Stimulated activated CD8-positive, alpha-beta memory T cell treated with anti-CD3 and anti-CD28 coated beads, Interleukin-12 subunit alpha, Interleukin-12 subunit beta, amount 100 ng/mL, for 4 hours (primary cell): ENCODE data around the gene CSRNP3.

Experiments
- DNase-seq: peaks from one replicate; pipeline ENCODE4 v3.0.0-alpha.2; 2020; ENCODE audit warnings: low read depth

Gene CSRNP3

GRCh38 chr2:165687426-165688002, 218.0 kb downstream of the CSRNP3 start:
- DNase-seq: no peak

GRCh38 chr2:165691615-165692014, 222.1 kb downstream of the CSRNP3 start:
- no peak for DNase-seq

- DNase-seq: no peak
Observed at GRCh38 chr2:165692906-165693305, 223.4 kb downstream of the CSRNP3 start.

- no peak for DNase-seq
Observed at GRCh38 chr2:165693838-165694237, 224.3 kb downstream of the CSRNP3 start.

- DNase-seq: no peak
Observed at GRCh38 chr2:165697748-165698443, 228.4 kb downstream of the CSRNP3 start.

GRCh38 chr2:165698444-165698884, 229.0 kb downstream of the CSRNP3 start:
- DNase-seq: no peak

- DNase-seq: no peak
Observed at GRCh38 chr2:165699946-165700345, 230.4 kb downstream of the CSRNP3 start.

- DNase-seq: no peak
Observed at GRCh38 chr2:165700531-165700930, 231.0 kb downstream of the CSRNP3 start.

GRCh38 chr2:165701147-165701546, 231.6 kb downstream of the CSRNP3 start:
- no peak for DNase-seq

- DNase-seq: no peak
Observed at GRCh38 chr2:165706960-165707487, 237.5 kb downstream of the CSRNP3 start.

GRCh38 chr2:165716091-165716490, 246.6 kb downstream of the CSRNP3 start:
- no peak for DNase-seq

- no peak for DNase-seq
Observed at GRCh38 chr2:165718610-165719210, 249.2 kb downstream of the CSRNP3 start.

- DNase-seq: no peak
Observed at GRCh38 chr2:165720511-165720910, 251.0 kb downstream of the CSRNP3 start.

GRCh38 chr2:165725421-165725820, 255.9 kb downstream of the CSRNP3 start:
- DNase-seq: no peak
